WTC11 (cell line): ENCODE data around the gene SPIRE2. TPM values are rescaled to one million over a fixed set of nuclear protein-coding genes. Genes with fewer than 3 reads are reported as not detected.
A peak's percentile ranks its signal among the peaks of the same experiment; 100 is the strongest.

Experiments
- ATAC-seq: fragments of 200-7000 bp; cut with Tn5 transposase; 2 replicates; pipeline ENCODE4 v1.10.0; 2021; ENCODE audit warnings: mild to moderate bottlenecking, moderate library complexity
- CTCF ChIA-PET: fragments of 300-600 bp; sonication (Branson Sonifier 250); formaldehyde crosslinking; loops from one replicate; lab custom pipeline; 2021; ENCODE audit warnings: antibody characterized with exemption; lab: Charles Lee
- POLR2A ChIA-PET: fragments of 350-600 bp; sonication (Branson Sonifier 250); formaldehyde crosslinking; loops from one replicate; lab custom pipeline; 2021; ENCODE audit warnings: antibody characterized with exemption; lab: Charles Lee
- DNase-seq: peaks from one replicate; pipeline ENCODE4 v3.0.0; 2021; ENCODE audit warnings: low spot score
- H3K27ac Mint-ChIP-seq: 2 replicates; pipeline ENCODE4 v1.8.0; 2021; ENCODE audit warnings: mixed read lengths
- H3K27me3 Mint-ChIP-seq: 2 replicates; pipeline ENCODE4 v1.8.0; 2021; ENCODE audit warnings: low read depth, mild to moderate bottlenecking, moderate library complexity, mixed read lengths
- H3K36me3 Mint-ChIP-seq: 2 replicates; pipeline ENCODE4 v1.8.0; 2021; ENCODE audit warnings: mixed read lengths
- H3K4me1 Mint-ChIP-seq: 2 replicates; pipeline ENCODE4 v1.8.0; 2022; ENCODE audit warnings: mixed read lengths
- H3K4me3 Mint-ChIP-seq: 2 replicates; pipeline ENCODE4 v1.8.0; 2021; ENCODE audit warnings: mild to moderate bottlenecking, moderate library complexity, mixed read lengths
- H3K9me3 Mint-ChIP-seq: 2 replicates; pipeline ENCODE4 v1.8.0; 2021; ENCODE audit warnings: mixed read lengths
- ATF1 ChIP-seq: sonication (generic); formaldehyde crosslinking; IDR thresholded peaks from 2 replicates; pipeline ENCODE4 v1.8.1; 2023; ENCODE audit warnings: mild to moderate bottlenecking, moderate library complexity, missing genetic modification reagents
- CTCF ChIP-seq: fragments of 200-600 bp; IDR thresholded peaks from 2 replicates; pipeline ENCODE4 v1.8.0; 2022; ENCODE audit warnings: antibody characterized with exemption
- E2F5 ChIP-seq: sonication (generic); formaldehyde crosslinking; IDR thresholded peaks from 2 replicates; pipeline ENCODE4 v1.8.1; 2022; ENCODE audit warnings: mild to moderate bottlenecking, moderate library complexity, missing genetic modification reagents
- ESRRA ChIP-seq: sonication (generic); formaldehyde crosslinking; IDR thresholded peaks from 2 replicates; pipeline ENCODE4 v1.8.1; 2022; ENCODE audit warnings: mild to moderate bottlenecking, missing genetic modification reagents, borderline replicate concordance
- ETV6 ChIP-seq: sonication (generic); formaldehyde crosslinking; IDR thresholded peaks from 2 replicates; pipeline ENCODE4 v1.8.1; 2022; ENCODE audit warnings: mild to moderate bottlenecking, missing genetic modification reagents
- HMGA2 ChIP-seq: fragments of 250-450 bp; sonication (Bioruptor Pico); IDR thresholded peaks from 2 replicates; pipeline ENCODE4 v1.4.0; 2021; ENCODE audit warnings: mild to moderate bottlenecking, moderate library complexity
- JAZF1 ChIP-seq: fragments of 250-450 bp; sonication (Bioruptor Pico); IDR thresholded peaks from 2 replicates; pipeline ENCODE4 v1.9.0; 2021; ENCODE audit warnings: moderate library complexity, mild to moderate bottlenecking, inconsistent platforms
- MXD4 ChIP-seq: fragments of 250-450 bp; sonication (Bioruptor Pico); IDR thresholded peaks from 2 replicates; pipeline ENCODE4 v1.8.0; 2021; ENCODE audit warnings: mild to moderate bottlenecking, moderate library complexity, borderline replicate concordance
- PRDM15 ChIP-seq: sonication (generic); formaldehyde crosslinking; IDR thresholded peaks from 2 replicates; pipeline ENCODE4 v1.8.0; 2022; ENCODE audit warnings: missing genetic modification reagents
- PRRX2 ChIP-seq: fragments of 250-450 bp; sonication (Bioruptor Pico); IDR thresholded peaks from 2 replicates; pipeline ENCODE4 v1.8.0; 2021; ENCODE audit warnings: mild to moderate bottlenecking
- RORB ChIP-seq: fragments of 250-450 bp; sonication (Bioruptor Pico); IDR thresholded peaks from 2 replicates; pipeline ENCODE4 v1.9.0; 2021; ENCODE audit warnings: mild to moderate bottlenecking
- TCF7 ChIP-seq: sonication (generic); formaldehyde crosslinking; IDR thresholded peaks from 2 replicates; pipeline ENCODE4 v1.8.0; 2022; ENCODE audit warnings: mild to moderate bottlenecking, low read depth, missing genetic modification reagents, moderate library complexity
- TEAD4 ChIP-seq: sonication (generic); formaldehyde crosslinking; IDR thresholded peaks from 2 replicates; pipeline ENCODE4 v1.8.0; 2022; ENCODE audit warnings: mild to moderate bottlenecking, missing genetic modification reagents
- ZNF416 ChIP-seq: fragments of 250-450 bp; sonication (Bioruptor Pico); IDR thresholded peaks from 2 replicates; pipeline ENCODE4 v1.9.0; 2021; ENCODE audit warnings: mild to moderate bottlenecking, inconsistent platforms
- ZNF423 ChIP-seq: fragments of 250-450 bp; sonication (Bioruptor Pico); IDR thresholded peaks from 2 replicates; pipeline ENCODE4 v2.1.2; 2022; ENCODE audit warnings: mild to moderate bottlenecking, moderate library complexity
- ZNF532 ChIP-seq: fragments of 250-450 bp; sonication (Bioruptor Pico); IDR thresholded peaks from 2 replicates; pipeline ENCODE4 v1.9.0; 2021; ENCODE audit warnings: mild to moderate bottlenecking, borderline replicate concordance
- total RNA-seq: library from RNA; stranded (reverse); gene quantifications from 3 replicates; pipeline ENCODE4 v1.2.3, GENCODE V29; 2021

The SPIRE2 gene
- total RNA-seq, 1 experiment from 2014 or later = 19.7 TPM

GRCh38 chr16:89828199-89828869 is at the start of gene SPIRE2 (continued):
- no peak for TF ChIP-seq TEAD4 (CRISPR knock-in tag)
- no peak; the same call in 1 of the 2 replicates for TF ChIP-seq ESRRA (CRISPR knock-in tag)
- no peak for TF ChIP-seq PRDM15
- no peak for TF ChIP-seq PRRX2 (CRISPR knock-in tag)
- no peak for TF ChIP-seq JAZF1 (CRISPR knock-in tag)
- TF ChIP-seq, all 79 proteins: peak for 18

GRCh38 chr16:89779231-89779908 is 48.9 kb upstream of the SPIRE2 start:
- POLR2A ChIA-PET = no interaction called here

GRCh38 chr16:89779909-89780305 is 48.4 kb upstream of the SPIRE2 start:
- H3K4me3 Mint-ChIP-seq = no peak overlapping the region
- peak overlapping the region; percentile 74 for H3K27ac Mint-ChIP-seq
- H3K9me3 Mint-ChIP-seq = no peaks in the 10 kb centered on the region
- no peak for TF ChIP-seq CTCF
- peak; percentile 72; the same call in 1 of the 2 replicates for TF ChIP-seq ZNF423
- TF ChIP-seq E2F5 (CRISPR knock-in tag) = no peak
- ChIA-PET CTCF (interaction anchor here (1.0 kb wide), 2 partner anchors 130 to 143 kb away, joined by 3 read pairs; no protein-coding TSS in a partner anchor), POLR2A (no interaction called here)
- H3K36me3 Mint-ChIP-seq = peaks cover 59% of the 10 kb centered on the region
- H3K27me3 Mint-ChIP-seq = no peaks in the 10 kb centered on the region
- H3K4me1 Mint-ChIP-seq = peaks cover 9% of the 10 kb centered on the region; the same call in 1 of the 2 replicates
- ATAC-seq = peak; percentile 36
- no peak for DNase-seq

More at GRCh38 chr16:89779231-89779908, 48.9 kb upstream of the SPIRE2 start:
- Mint-ChIP-seq H3K9me3 (no peaks in the 10 kb centered on the region), H3K27ac (peak overlapping the region; percentile 74), H3K4me1 (peaks cover 9% of the 10 kb centered on the region; the same call in 1 of the 2 replicates), H3K4me3 (no peak overlapping the region), H3K27me3 (no peaks in the 10 kb centered on the region), H3K36me3 (peaks cover 53% of the 10 kb centered on the region)
- DNase-seq = no peak
- TF ChIP-seq ETV6 (CRISPR knock-in tag) = no peak
- TF ChIP-seq ATF1 (CRISPR knock-in tag) = no peak
- TF ChIP-seq HMGA2 (CRISPR knock-in tag) = no peak
- no peak for TF ChIP-seq TCF7
- CTCF ChIA-PET = interaction anchor here (1.0 kb wide), 1 partner anchor 143 kb away, joined by 3 read pairs; no protein-coding TSS in a partner anchor
- no peak for ATAC-seq

- Mint-ChIP-seq H3K36me3 (peaks cover 66% of the 10 kb centered on the region), H3K4me1 (peaks cover 9% of the 10 kb centered on the region; the same call in 1 of the 2 replicates), H3K4me3 (no peak overlapping the region), H3K27ac (peak overlapping the region; percentile 92), H3K9me3 (no peaks in the 10 kb centered on the region), H3K27me3 (no peaks in the 10 kb centered on the region)
- CTCF ChIA-PET = interaction anchor here (0.5 kb wide), 1 partner anchor 77 kb away, joined by 3 read pairs; no protein-coding TSS in a partner anchor
- no peak for ATAC-seq
- POLR2A ChIA-PET = no interaction called here
- no peak for DNase-seq
- TF ChIP-seq RORB (CRISPR knock-in tag) (no peak), ZNF416 (CRISPR knock-in tag) (no peak), MXD4 (no peak), ZNF532 (no peak), TCF7 (no peak)
Measured at GRCh38 chr16:89782489-89782888, 45.8 kb upstream of the SPIRE2 start.
